Stimulated activated CD4-positive, alpha-beta T cell treated with anti-CD3 and anti-CD28 coated beads, Interleukin-4, amount 100 ng/mL, for 24 hours (primary cell): ENCODE results near the gene POLR3H.
"Not testable (repeated sequence)": the region's sequence is repeated elsewhere in the genome, so short reads cannot be mapped to it uniquely, and the experiment has no call there.

Experiments
- DNase-seq: peaks from one replicate; pipeline ENCODE4 v3.0.0-alpha.2; 2020

POLR3H gene

GRCh38 chr22:41563051-41563711 is 18.9 kb upstream of the POLR3H start:
- DNase-seq, result no peak

- DNase-seq, result no peak
These were observed 18.2 kb upstream of the POLR3H start for GRCh38 chr22:41562461-41562860.

GRCh38 chr22:41561788-41562187 is 17.5 kb upstream of the POLR3H start:
- DNase-seq, result no peak

GRCh38 chr22:41561335-41561734 is 17.1 kb upstream of the POLR3H start:
- no peak for DNase-seq

GRCh38 chr22:41560095-41560471 is 15.8 kb upstream of the POLR3H start:
- no peak for DNase-seq

- not testable (repeated sequence) for DNase-seq
These were observed 14.0 kb upstream of the POLR3H start for GRCh38 chr22:41558241-41558630.

- DNase-seq, result peak; percentile 20
These were observed 13.4 kb upstream of the POLR3H start for GRCh38 chr22:41557401-41558240.

GRCh38 chr22:41556561-41556960 is 12.3 kb upstream of the POLR3H start:
- DNase-seq, result no peak

GRCh38 chr22:41555325-41555982 is 11.2 kb upstream of the POLR3H start:
- DNase-seq, result no peak

- DNase-seq, result no peak
These were observed 7.8 kb upstream of the POLR3H start for GRCh38 chr22:41551877-41552582.

- DNase-seq, result no peak
These were observed 6.8 kb upstream of the POLR3H start for GRCh38 chr22:41550952-41551491.

GRCh38 chr22:41548830-41549211 is 4.6 kb upstream of the POLR3H start:
- DNase-seq, result no peak

- no peak for DNase-seq
These were observed 604 bp upstream of the POLR3H start for GRCh38 chr22:41544671-41545476.

- DNase-seq, result no peak
These were observed 2.0 kb downstream of the POLR3H start for GRCh38 chr22:41542224-41542623.

GRCh38 chr22:41541484-41541883 is 2.8 kb downstream of the POLR3H start:
- no peak for DNase-seq

- no peak for DNase-seq
These were observed 3.9 kb downstream of the POLR3H start for GRCh38 chr22:41540365-41540764.

GRCh38 chr22:41540006-41540315 is 4.3 kb downstream of the POLR3H start:
- no peak for DNase-seq

GRCh38 chr22:41539146-41540005 is 4.9 kb downstream of the POLR3H start:
- no peak for DNase-seq

- DNase-seq, result no peak
These were observed 5.7 kb downstream of the POLR3H start for GRCh38 chr22:41538583-41538982.

GRCh38 chr22:41537203-41537602 is 7.1 kb downstream of the POLR3H start:
- DNase-seq, result no peak

GRCh38 chr22:41535244-41535643 is 9.0 kb downstream of the POLR3H start:
- no peak for DNase-seq
